ENCODE measurements around the gene SC5D. TPM values are rescaled to one million over a fixed set of nuclear protein-coding genes. Genes with fewer than 3 reads are reported as not detected.

SC5D gene
- total RNA-seq, 4 donors from 2014 or later = 18.5 to 23.7 (median 20.6) TPM

- intact Hi-C loops (cut with DNase I) = no loop called here
- Histone ChIP-seq H3K27me3 (no peaks in the 10 kb centered on the region), H3K9me3 (no peaks in the 10 kb centered on the region), H3K4me3 (no peak overlapping the region), H3K36me3 (peaks cover 21 to 30% (median 24%) of the 10 kb centered on the region in 4 donors), H3K4me1 (no peaks in the 10 kb centered on the region), H3K27ac (replicated peaks in 1 of 4) (no peak overlapping the region)
- TF ChIP-seq POLR2A (IDR thresholded peaks at IDR 0.05; ENCODE audit: low read depth) (no peak), POLR2AphosphoS5 (IDR thresholded peaks at IDR 0.05) (no peak), CTCF (IDR thresholded peaks at IDR 0.05) (no peak), EP300 (IDR thresholded peaks at IDR 0.05) (no peak)
- 93% methylated on average over 1 of the region's 1 CpG for WGBS
- DNase-seq (ENCODE audit: extremely low spot score) = no peak
Measured at GRCh38 chr11:121310908-121311307, 18.3 kb downstream of the SC5D start.

DNA sequence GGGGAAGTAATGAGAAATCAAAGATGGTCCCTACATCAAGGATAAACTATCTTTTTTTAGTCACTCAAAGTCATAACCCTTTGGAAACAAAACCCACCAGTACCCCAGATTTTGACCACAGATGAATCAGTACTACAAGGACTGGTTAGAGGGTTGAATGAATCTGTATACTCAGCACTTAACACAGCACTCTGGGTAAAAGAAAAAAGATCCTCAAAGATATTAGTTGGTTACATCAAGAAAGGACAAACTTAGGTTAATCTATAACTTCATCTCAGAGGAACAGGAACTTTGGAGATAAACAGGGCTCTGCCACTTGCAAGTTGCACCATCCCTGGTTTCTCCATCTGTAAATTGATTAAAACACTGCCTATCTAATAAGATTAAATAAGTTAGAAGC lies 18.8 kb downstream of the SC5D start:
- intact Hi-C loops (cut with DNase I) = no loop called here

DNA sequence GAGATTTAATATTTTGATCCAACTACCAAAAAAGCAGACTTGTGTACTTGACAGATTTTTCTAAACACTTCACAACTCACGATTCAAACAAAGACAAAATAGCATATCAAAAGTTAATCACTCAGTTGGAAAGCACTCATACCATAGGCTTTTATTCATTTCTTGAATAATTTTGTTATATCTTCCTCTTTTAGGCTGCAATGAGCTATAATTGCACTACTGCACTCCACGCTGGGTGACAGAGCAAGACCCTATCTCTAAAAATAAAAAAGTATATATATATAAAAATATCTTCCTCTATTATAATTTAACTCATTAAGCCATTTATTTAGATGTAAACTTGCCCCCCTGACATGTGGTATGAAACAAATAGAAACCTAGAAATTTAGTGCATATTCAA lies 19.9 kb downstream of the SC5D start:
- Histone ChIP-seq H3K27me3 (no peaks in the 10 kb centered on the region), H3K4me3 (no peak overlapping the region), H3K36me3 (peaks cover 5 to 15% (median 9%) of the 10 kb centered on the region in 4 donors), H3K27ac (replicated peaks in 1 of 4) (no peak overlapping the region), H3K4me1 (no peaks in the 10 kb centered on the region), H3K9me3 (no peaks in the 10 kb centered on the region)
- 74% methylated on average over 2 of the region's 2 CpGs for WGBS
- intact Hi-C loops (cut with DNase I) = no loop called here
- TF ChIP-seq POLR2AphosphoS5 (IDR thresholded peaks at IDR 0.05) = no peak
- no peak for TF ChIP-seq CTCF (IDR thresholded peaks at IDR 0.05)
- no peak for TF ChIP-seq POLR2A (IDR thresholded peaks at IDR 0.05; ENCODE audit: low read depth)
- no peak for TF ChIP-seq EP300 (IDR thresholded peaks at IDR 0.05)
- DNase-seq (ENCODE audit: extremely low spot score) = no peak

More for the DNA sequence above, 18.8 kb downstream of the SC5D start:
- no peaks in the 10 kb centered on the region for H3K27me3 ChIP-seq
- peaks cover 16 to 26% (median 20%) of the 10 kb centered on the region in 4 donors for H3K36me3 ChIP-seq
- TF ChIP-seq CTCF (IDR thresholded peaks at IDR 0.05) = no peak
- no peak overlapping the region for H3K4me3 ChIP-seq
- no peaks in the 10 kb centered on the region for H3K4me1 ChIP-seq
- H3K27ac ChIP-seq (replicated peaks in 1 of 4) = no peak overlapping the region
- DNase-seq (ENCODE audit: extremely low spot score) = no peak
- H3K9me3 ChIP-seq = no peaks in the 10 kb centered on the region

DNA sequence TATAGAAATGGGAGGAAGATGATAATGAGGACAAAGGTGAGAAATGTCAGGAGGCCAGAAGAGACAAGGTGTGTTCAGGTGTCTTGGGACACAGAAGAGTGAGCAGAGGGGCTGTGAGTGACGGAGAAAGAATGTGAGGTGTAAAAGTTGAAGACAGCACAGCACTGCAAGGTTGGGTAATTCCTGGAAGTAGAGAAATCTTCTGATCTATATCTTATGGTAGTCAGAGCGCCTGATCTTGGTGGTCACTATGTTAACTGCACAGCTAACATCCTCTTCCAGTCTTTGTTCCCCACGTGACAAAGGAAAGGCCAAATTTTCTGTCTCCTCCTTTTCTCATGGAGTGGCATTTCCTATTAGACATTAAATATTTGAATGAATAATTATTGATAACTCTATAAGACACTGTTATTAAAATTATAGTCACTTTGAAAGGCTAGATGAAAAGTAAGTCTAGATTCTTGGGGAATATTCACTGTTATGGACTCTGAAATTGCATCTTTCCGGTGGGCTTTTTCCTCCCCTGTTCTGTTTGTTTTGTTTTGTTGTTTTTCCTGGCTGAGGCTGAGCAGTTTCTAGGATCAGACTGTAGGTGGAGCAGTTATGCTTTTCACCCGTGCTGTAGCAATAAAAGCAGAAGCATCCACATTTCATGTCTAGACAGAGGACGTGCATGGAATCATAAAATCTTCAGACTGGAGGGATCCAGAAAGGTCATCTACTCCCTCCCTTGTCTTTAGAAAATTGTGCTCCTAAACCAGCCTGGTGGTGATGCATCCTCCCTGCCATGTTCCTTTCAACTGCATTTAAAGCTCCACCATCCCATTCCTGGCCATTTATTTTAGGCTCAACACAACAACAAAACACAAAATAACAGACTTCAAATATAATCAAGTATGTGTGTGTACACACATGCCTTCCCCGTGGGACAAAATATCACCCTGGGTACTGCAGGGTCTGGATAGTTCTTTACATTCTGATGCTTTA lies 26.6 kb downstream of the SC5D start:
- intact Hi-C loops (cut with DNase I) = no loop called here
- no peak overlapping the region for H3K27ac ChIP-seq (replicated peaks in 1 of 4)
- no peak for DNase-seq (ENCODE audit: extremely low spot score)
- H3K4me1 ChIP-seq = no peaks in the 10 kb centered on the region
- H3K27me3 ChIP-seq = no peaks in the 10 kb centered on the region
- no peaks in the 10 kb centered on the region for H3K9me3 ChIP-seq
- H3K36me3 ChIP-seq = no peaks in the 10 kb centered on the region
- WGBS = 28% methylated on average over 7 of the region's 7 CpGs
- TF ChIP-seq CTCF (IDR thresholded peaks at IDR 0.05) (peak; percentile 69 to 80 (median 77)), POLR2A (IDR thresholded peaks at IDR 0.05; ENCODE audit: low read depth) (no peak)
- H3K4me3 ChIP-seq = no peak overlapping the region

Measured in esophagus muscularis mucosa (tissue), 4 donors.